Chondrocyte (in vitro differentiated cells): ENCODE measurements around the gene SESTD1. TPM values are rescaled to one million over a fixed set of nuclear protein-coding genes. Genes with fewer than 3 reads are reported as not detected.

Source experiments
- DNase-seq: peaks from one replicate; pipeline ENCODE4 v3.0.0; 2021; ENCODE audit warnings: mixed read lengths, low spot score
- H3K27ac Mint-ChIP-seq: one replicate; pipeline ENCODE4 v1.8.0; 2021; ENCODE audit warnings: mild to moderate bottlenecking, moderate library complexity, mixed read lengths; ENCODE audit not compliant: unreplicated experiment
- H3K27me3 Mint-ChIP-seq: 2 replicates; pipeline ENCODE4 v1.8.0; 2021; ENCODE audit warnings: low read depth, mixed read lengths
- H3K36me3 Mint-ChIP-seq: 2 replicates; pipeline ENCODE4 v1.8.0; 2021; ENCODE audit warnings: low read depth, mixed read lengths
- H3K4me1 Mint-ChIP-seq: 2 replicates; pipeline ENCODE4 v1.8.0; 2021; ENCODE audit warnings: low read depth, mild to moderate bottlenecking, mixed read lengths
- H3K4me3 Mint-ChIP-seq: one replicate; pipeline ENCODE4 v1.8.0; 2021; ENCODE audit warnings: mild to moderate bottlenecking, moderate library complexity, mixed read lengths; ENCODE audit not compliant: unreplicated experiment
- H3K9me3 Mint-ChIP-seq: 2 replicates; pipeline ENCODE4 v1.8.0; 2021; ENCODE audit warnings: low read depth, mixed read lengths
- CTCF ChIP-seq: fragments of 200-600 bp; sonication (generic); IDR thresholded peaks from 2 replicates; pipeline ENCODE4 v1.5.0; 2021; ENCODE audit warnings: antibody characterized with exemption, mild to moderate bottlenecking, moderate library complexity
- total RNA-seq: library from RNA; stranded (reverse); gene quantifications from 3 replicates; pipeline ENCODE4 v1.2.1, GENCODE V29; 2021

The SESTD1 gene
- total RNA-seq, 1 donor from 2014 or later, result 101 TPM

- H3K27ac Mint-ChIP-seq, result no peak overlapping the region
- no peaks in the 10 kb centered on the region for H3K4me1 Mint-ChIP-seq
- H3K4me3 Mint-ChIP-seq, result no peak overlapping the region
- no peaks in the 10 kb centered on the region for H3K9me3 Mint-ChIP-seq
- peaks cover 4% of the 10 kb centered on the region for H3K36me3 Mint-ChIP-seq
- DNase-seq, result no peak
- no peak for TF ChIP-seq CTCF
- no peaks in the 10 kb centered on the region for H3K27me3 Mint-ChIP-seq
These were observed 125.1 kb downstream of the SESTD1 start for GRCh38 chr2:179139506-179139905.

GRCh38 chr2:179137200-179137759, 127.4 kb downstream of the SESTD1 start:
- Mint-ChIP-seq H3K4me3 (no peak overlapping the region), H3K36me3 (no peaks in the 10 kb centered on the region), H3K9me3 (no peaks in the 10 kb centered on the region), H3K4me1 (no peaks in the 10 kb centered on the region), H3K27ac (no peak overlapping the region), H3K27me3 (no peaks in the 10 kb centered on the region)
- no peak for DNase-seq
- TF ChIP-seq CTCF, result no peak

- Mint-ChIP-seq H3K27me3 (no peaks in the 10 kb centered on the region), H3K4me3 (no peak overlapping the region), H3K4me1 (no peaks in the 10 kb centered on the region), H3K9me3 (no peaks in the 10 kb centered on the region), H3K27ac (no peak overlapping the region), H3K36me3 (no peaks in the 10 kb centered on the region)
- TF ChIP-seq CTCF, result no peak
- no peak for DNase-seq
These were observed 131.6 kb downstream of the SESTD1 start for GRCh38 chr2:179133016-179133415.

- Mint-ChIP-seq H3K4me3 (no peak overlapping the region), H3K27ac (no peak overlapping the region), H3K36me3 (no peaks in the 10 kb centered on the region), H3K4me1 (no peaks in the 10 kb centered on the region), H3K9me3 (no peaks in the 10 kb centered on the region), H3K27me3 (no peaks in the 10 kb centered on the region)
- no peak for DNase-seq
- no peak for TF ChIP-seq CTCF
These were observed 132.6 kb downstream of the SESTD1 start for GRCh38 chr2:179132076-179132475.

GRCh38 chr2:179130560-179130959, 134.1 kb downstream of the SESTD1 start:
- TF ChIP-seq CTCF, result no peak
- no peak for DNase-seq
- Mint-ChIP-seq H3K36me3 (no peaks in the 10 kb centered on the region), H3K27ac (no peak overlapping the region), H3K9me3 (no peaks in the 10 kb centered on the region), H3K4me1 (no peaks in the 10 kb centered on the region), H3K27me3 (no peaks in the 10 kb centered on the region), H3K4me3 (no peak overlapping the region)
